Measurements from ENCODE around the gene NPHS1. TPM values are rescaled to one million over a fixed set of nuclear protein-coding genes. Genes with fewer than 3 reads are reported as not detected.
A peak's percentile ranks its signal among the peaks of the same experiment; 100 is the strongest.

Gene NPHS1
- total and polyA plus RNA-seq, 2 of the 8 experiments (the other 6 are each of a cell fraction or from before 2014, with no cell fraction given) = 1.3 to 1.4 TPM

GRCh38 chr19:35882114-35882832, 30.0 kb upstream of the NPHS1 start:
- H3K9me3 ChIP-seq (ENCODE audit: insufficient read depth in 2 of 2, low read depth in 1 of 2, low read length in 1 of 2) = no peaks in the 10 kb centered on the region
- H3K27ac ChIP-seq (ENCODE audit: low read depth, low read length) = no peak overlapping the region
- DNase-seq (ENCODE audit: low read depth in 1 of 2, low spot score in 2 of 2) (no peak), FAIRE-seq (peak; percentile 72)
- H3K56ac ChIP-seq (replicated peaks; ENCODE audit: insufficient read length, low read depth, low read length) = no peak overlapping the region
- no peak overlapping the region for H2AFZ ChIP-seq (ENCODE audit: low read length)
- H3K4me2 ChIP-seq (ENCODE audit: insufficient read depth in 1 of 2, low read depth in 2 of 2, low read length in 2 of 2) = no peak overlapping the region
- H4K8ac ChIP-seq (ENCODE audit: extremely low read depth, insufficient read depth, low read length) = no peak overlapping the region
- ChIA-PET CTCF (ENCODE audit: partially characterized antibody) (interaction anchor here (0.6 to 5.2 kb wide), 22 partner anchors 10 to 333 kb away, joined by 3 to 23 read pairs (median 5); partner anchors contain the start of gene APLP1), POLR2A (ENCODE audit: partially characterized antibody) (interaction anchor here (1.6 to 1.7 kb wide), 2 partner anchors 11 to 50 kb away, joined by 4 to 6 read pairs; no protein-coding TSS in a partner anchor)
- no peaks in the 10 kb centered on the region for H3K23me2 ChIP-seq (ENCODE audit: low read depth, low read length)
- H2BK15ac ChIP-seq (ENCODE audit: low read length) = no peak overlapping the region
- no peak overlapping the region for H3K23ac ChIP-seq (ENCODE audit: insufficient read length)
- H3K79me2 ChIP-seq (ENCODE audit: control insufficient read depth in 1 of 2, insufficient read depth in 2 of 2, low read length in 2 of 2) = no peaks in the 10 kb centered on the region
- no peak overlapping the region for H3K18ac ChIP-seq (ENCODE audit: extremely low read depth, low read length)
- H4K20me1 ChIP-seq (replicated peaks in 1 of 2; ENCODE audit: control insufficient read depth in 1 of 2, insufficient read depth in 2 of 2, low read length in 2 of 2) = peaks cover 0 to 3% of the 10 kb centered on the region in 2 experiments
- H2BK12ac ChIP-seq (ENCODE audit: low read depth, low read length) = no peak overlapping the region
- H2AK5ac ChIP-seq (ENCODE audit: low read depth, low read length) = no peak overlapping the region
- H3K4ac ChIP-seq (replicated peaks; ENCODE audit: insufficient read length, low read depth, low read length) = no peak overlapping the region
- H3K4me3 ChIP-seq (ENCODE audit: extremely low read depth in 1 of 4, insufficient read depth in 2 of 4, low read depth in 3 of 4, low read length in 4 of 4) = no peak overlapping the region
- peaks cover 0 to 3% (median 0%) of the 10 kb centered on the region in 4 experiments; a peak in 1 of 8 replicates for H3K36me3 ChIP-seq (ENCODE audit: control insufficient read depth in 2 of 4, insufficient read depth in 4 of 4, low read length in 3 of 4)
- WGBS, 2 experiments (ENCODE audit: extremely low coverage in 1 of 2, insufficient coverage in 1 of 2, insufficient read length in 1 of 2, insufficient replicate concordance in 2 of 2, low coverage in 1 of 2, low lambda C conversion rate in 2 of 2, missing lambda C conversion rate in 1 of 2) = 36% methylated on average over 8 of the region's 8 CpGs; no CpG with 5 or more reads in 1 of the 2 experiments
- H3K27me3 ChIP-seq (replicated peaks in 1 of 4; ENCODE audit: control insufficient read depth in 3 of 4, extremely low read depth in 1 of 4, insufficient read depth in 3 of 4, low read length in 3 of 4) = 0 out of 7 replicates have a peak, but pooled peaks cover 0 to 5% (median 1%) of the 10 kb centered on the region in 4 experiments
- H3K14ac ChIP-seq (ENCODE audit: insufficient read length) = no peak overlapping the region
- H3K4me1 ChIP-seq (replicated peaks in 1 of 4; ENCODE audit: control insufficient read depth in 3 of 4, insufficient read depth in 4 of 4, low read length in 3 of 4) = peaks cover 0 to 6% (median 1%) of the 10 kb centered on the region in 4 experiments; a peak in 3 of 7 replicates
- H4K91ac ChIP-seq (replicated peaks; ENCODE audit: insufficient read length, low read length) = no peak overlapping the region
- no peak overlapping the region for H2BK120ac ChIP-seq (replicated peaks; ENCODE audit: low read depth, low read length)
- H2BK20ac ChIP-seq (ENCODE audit: low read length) = no peak overlapping the region
- peak; percentile 74 to 78 for TF ChIP-seq RAD21 (IDR thresholded peaks at IDR 0.05 in 1 of 2, conservative IDR thresholded peaks at IDR 0.05 in 1 of 2; ENCODE audit: low read depth in 2 of 2, low read length in 2 of 2)
- peak in 2 of 3 experiments; percentile 46; a peak in 2 of 4 replicates for TF ChIP-seq CTCF (IDR thresholded peaks at IDR 0.05; ENCODE audit: control extremely low read depth in 1 of 3, insufficient read depth in 1 of 3, low read depth in 1 of 3, low read length in 3 of 3)
- TF ChIP-seq SP2 (IDR thresholded peaks at IDR 0.05; ENCODE audit: low read length) = no peak
- no peaks in the 10 kb centered on the region for H3K79me1 ChIP-seq (ENCODE audit: low read depth, low read length)
- H2BK5ac ChIP-seq (ENCODE audit: low read depth, low read length) = no peak overlapping the region
- no peak overlapping the region for H4K5ac ChIP-seq (ENCODE audit: insufficient read length, low read depth, low read length)
- no peak overlapping the region; a peak in 1 of 7 replicates for H3K9ac ChIP-seq (replicated peaks in 1 of 4; ENCODE audit: extremely low read depth in 1 of 4, low read depth in 3 of 4, low read length in 3 of 4)
